ENCODE results near the gene SOCS1.

SOCS1 gene

DNA sequence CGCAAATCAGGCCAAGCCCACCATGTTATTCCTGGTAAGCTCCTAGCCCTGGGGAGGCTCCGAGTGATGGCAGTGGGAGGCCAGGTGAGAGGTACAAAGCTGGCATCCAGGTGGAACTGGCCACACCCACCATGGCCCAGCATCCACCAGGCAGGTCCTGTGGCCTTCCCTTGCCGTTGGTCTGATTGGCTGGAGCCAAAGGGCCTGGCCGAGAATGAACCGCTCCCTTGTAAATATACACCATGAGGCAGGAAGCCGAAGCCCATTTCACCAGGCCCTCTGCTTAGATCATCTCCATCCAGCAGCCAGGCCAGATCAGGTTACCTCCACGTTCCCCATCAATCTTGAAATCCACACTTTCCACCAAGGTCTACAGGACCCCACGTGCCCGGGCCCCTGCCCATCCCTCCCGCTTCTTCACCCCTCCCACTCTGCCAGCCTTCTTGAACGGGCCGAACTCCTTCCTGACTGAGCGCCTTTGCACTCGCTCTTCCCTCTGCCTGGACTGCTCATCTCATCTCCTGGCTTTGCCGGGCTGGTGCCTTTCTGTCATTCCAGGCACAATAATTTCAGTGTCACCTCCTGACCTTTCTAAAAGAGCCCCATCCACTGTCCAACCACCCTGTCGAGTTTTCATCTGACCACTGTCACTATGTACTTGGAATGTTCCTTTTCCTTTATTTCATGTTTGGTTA is 5.8 kb downstream of the SOCS1 start:
- Histone ChIP-seq H3K79me2 (ENCODE audit: control insufficient read depth, insufficient read depth, low read length, poor library complexity) (peaks cover 8% of the 10 kb centered on the region), H4K12ac (ENCODE audit: low read depth, low read length) (no peak overlapping the region), H3K4me3 (ENCODE audit: low read depth, low read length) (no peak overlapping the region), H2BK12ac (ENCODE audit: low read length) (no peak overlapping the region), H3K4me1 (ENCODE audit: control insufficient read depth in 1 of 2, insufficient read depth in 2 of 2, low read length in 2 of 2) (peaks cover 7 to 12% of the 10 kb centered on the region in 2 experiments), H2BK5ac (ENCODE audit: low read depth, low read length, poor library complexity) (no peak overlapping the region), H4K8ac (ENCODE audit: low read depth, low read length) (no peak overlapping the region), H3K23ac (ENCODE audit: low read length) (no peak overlapping the region), H3K4me2 (ENCODE audit: low read length) (no peak overlapping the region), H3K18ac (ENCODE audit: low read length) (no peak overlapping the region), H3K27me3 (ENCODE audit: insufficient read depth, low read length) (no peaks in the 10 kb centered on the region), H2AFZ (ENCODE audit: insufficient read depth, low read length, poor library complexity) (no peak overlapping the region), H2BK120ac (ENCODE audit: insufficient read depth, low read length, poor library complexity) (no peak overlapping the region), H3K79me1 (ENCODE audit: low read length) (peaks cover 5% of the 10 kb centered on the region), H3K14ac (ENCODE audit: low read length) (no peak overlapping the region), H3K9me3 (ENCODE audit: insufficient read depth, low read depth, low read length) (no peaks in the 10 kb centered on the region), H3K36me3 (ENCODE audit: control insufficient read depth in 1 of 2, insufficient read depth in 2 of 2, low read length in 2 of 2) (peaks cover 7 to 8% of the 10 kb centered on the region in 2 experiments), H4K91ac (ENCODE audit: low read depth, low read length) (no peak overlapping the region), H3K9ac (ENCODE audit: low read length) (no peak overlapping the region), H3K27ac (ENCODE audit: low read depth, low read length) (no peak overlapping the region), H3K4ac (ENCODE audit: low read depth, low read length) (no peak overlapping the region), H2AK5ac (ENCODE audit: low read length) (no peak overlapping the region)
- DNase-seq = peak in 1 of 2 donors; percentile 18
- WGBS (ENCODE audit: extremely low coverage, insufficient coverage, insufficient read length) = no CpG with 5 or more reads among the region's 16 CpGs

DNA sequence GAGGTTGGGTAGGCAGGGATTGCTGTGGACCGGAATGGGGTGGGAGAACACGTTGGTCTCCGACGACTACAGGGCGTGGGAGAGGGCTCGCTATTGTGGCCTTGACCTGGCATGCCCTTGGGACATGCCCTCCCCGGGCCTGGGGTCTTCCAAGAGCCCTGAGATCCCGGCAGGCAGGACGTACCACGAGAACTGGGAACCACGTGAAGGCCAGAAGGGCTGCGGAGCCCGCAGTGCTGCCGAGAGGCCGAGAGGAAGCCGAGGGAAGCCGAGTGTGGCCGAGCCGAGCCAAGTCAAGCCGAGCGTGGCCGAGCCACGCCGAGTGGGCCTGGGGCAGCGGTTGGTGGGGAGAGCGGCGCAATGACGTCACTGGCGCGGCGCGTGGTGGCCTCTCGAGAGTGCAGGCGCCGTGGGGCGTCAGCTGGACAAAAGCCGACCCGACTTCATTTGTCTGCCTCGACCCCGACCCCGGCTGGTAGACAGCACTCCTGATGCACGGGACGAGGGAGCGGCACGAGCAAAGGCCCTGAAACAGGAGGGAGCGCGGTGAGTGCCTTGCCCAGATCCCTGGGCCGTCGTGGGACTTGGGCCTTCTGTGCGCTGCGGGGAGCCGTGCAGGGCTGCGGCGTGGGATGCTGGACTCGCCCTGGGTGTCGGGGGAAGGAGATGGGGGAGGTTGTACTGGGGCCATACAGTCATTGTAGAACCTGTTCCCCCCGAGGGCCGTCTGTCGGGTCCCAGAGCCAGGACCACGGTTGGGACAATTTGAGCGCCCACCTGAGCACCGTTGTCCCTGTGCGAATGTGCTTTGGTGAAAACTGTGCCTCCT is 6.6 kb downstream of the SOCS1 start:
- H3K27ac ChIP-seq (ENCODE audit: low read depth, low read length) = no peak overlapping the region
- H4K8ac ChIP-seq (ENCODE audit: low read depth, low read length) = peak overlapping the region; percentile 13
- peaks cover 7 to 9% of the 10 kb centered on the region in 2 experiments for H3K4me1 ChIP-seq (ENCODE audit: control insufficient read depth in 1 of 2, insufficient read depth in 2 of 2, low read length in 2 of 2)
- peak overlapping the region; percentile 35 for H2AK5ac ChIP-seq (ENCODE audit: low read length)
- WGBS (ENCODE audit: extremely low coverage, insufficient coverage, insufficient read length) = no CpG with 5 or more reads among the region's 63 CpGs
- no peak overlapping the region for H4K12ac ChIP-seq (ENCODE audit: low read depth, low read length)
- no peak overlapping the region for H2BK120ac ChIP-seq (ENCODE audit: insufficient read depth, low read length, poor library complexity)
- no peaks in the 10 kb centered on the region for H3K79me1 ChIP-seq (ENCODE audit: low read length)
- no peak for DNase-seq
- no peak overlapping the region for H2BK5ac ChIP-seq (ENCODE audit: low read depth, low read length, poor library complexity)
- peaks cover under 1% of the 10 kb centered on the region for H3K79me2 ChIP-seq (ENCODE audit: control insufficient read depth, insufficient read depth, low read length, poor library complexity)
- no peak overlapping the region for H4K91ac ChIP-seq (ENCODE audit: low read depth, low read length)
- H3K4ac ChIP-seq (ENCODE audit: low read depth, low read length) = no peak overlapping the region
- H3K18ac ChIP-seq (ENCODE audit: low read length) = no peak overlapping the region
- no peak overlapping the region for H3K14ac ChIP-seq (ENCODE audit: low read length)
- no peaks in the 10 kb centered on the region for H3K9me3 ChIP-seq (ENCODE audit: insufficient read depth, low read depth, low read length)
- H3K36me3 ChIP-seq (ENCODE audit: control insufficient read depth in 1 of 2, insufficient read depth in 2 of 2, low read length in 2 of 2) = peaks cover 7 to 8% of the 10 kb centered on the region in 2 experiments
- H2AFZ ChIP-seq (ENCODE audit: insufficient read depth, low read length, poor library complexity) = no peak overlapping the region
- no peaks in the 10 kb centered on the region for H3K27me3 ChIP-seq (ENCODE audit: insufficient read depth, low read length)
- no peak overlapping the region for H3K4me3 ChIP-seq (ENCODE audit: low read depth, low read length)
- H3K9ac ChIP-seq (ENCODE audit: low read length) = no peak overlapping the region
- H3K23ac ChIP-seq (ENCODE audit: low read length) = no peak overlapping the region
- H2BK12ac ChIP-seq (ENCODE audit: low read length) = no peak overlapping the region
- no peak overlapping the region for H3K4me2 ChIP-seq (ENCODE audit: low read length)

DNA sequence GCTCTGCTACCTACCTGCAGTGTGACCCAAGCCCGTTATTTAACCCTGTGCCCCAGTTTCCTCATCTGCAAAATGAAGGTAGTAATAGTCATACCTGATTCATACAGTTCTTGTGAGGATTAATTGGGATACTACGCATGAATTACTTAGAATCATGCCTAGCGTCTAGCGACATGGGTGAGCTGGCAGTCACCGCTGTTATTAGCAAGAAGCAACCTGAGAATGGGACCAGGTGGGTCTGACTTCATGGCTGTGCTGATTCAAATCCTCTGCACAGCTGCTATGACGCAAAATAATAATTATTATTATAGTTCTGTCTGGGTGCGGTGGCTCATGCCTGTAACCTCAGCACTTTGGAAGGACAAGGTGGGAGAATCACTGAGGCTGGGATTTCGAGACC is 7.9 kb downstream of the SOCS1 start:
- Histone ChIP-seq H2BK120ac (ENCODE audit: insufficient read depth, low read length, poor library complexity) (no peak overlapping the region), H3K4me3 (ENCODE audit: low read depth, low read length) (no peak overlapping the region), H2AK5ac (ENCODE audit: low read length) (no peak overlapping the region), H3K79me2 (ENCODE audit: control insufficient read depth, insufficient read depth, low read length, poor library complexity) (no peaks in the 10 kb centered on the region), H3K36me3 (ENCODE audit: control insufficient read depth in 1 of 2, insufficient read depth in 2 of 2, low read length in 2 of 2) (peaks cover 0 to 3% of the 10 kb centered on the region in 2 experiments), H3K18ac (ENCODE audit: low read length) (no peak overlapping the region), H3K27me3 (ENCODE audit: insufficient read depth, low read length) (no peaks in the 10 kb centered on the region), H4K8ac (ENCODE audit: low read depth, low read length) (no peak overlapping the region), H4K91ac (ENCODE audit: low read depth, low read length) (no peak overlapping the region), H3K23ac (ENCODE audit: low read length) (no peak overlapping the region), H3K4me2 (ENCODE audit: low read length) (no peak overlapping the region), H3K79me1 (ENCODE audit: low read length) (no peaks in the 10 kb centered on the region), H3K4ac (ENCODE audit: low read depth, low read length) (no peak overlapping the region), H3K27ac (ENCODE audit: low read depth, low read length) (no peak overlapping the region), H2BK12ac (ENCODE audit: low read length) (no peak overlapping the region), H2BK5ac (ENCODE audit: low read depth, low read length, poor library complexity) (no peak overlapping the region), H3K14ac (ENCODE audit: low read length) (no peak overlapping the region), H3K9me3 (ENCODE audit: insufficient read depth, low read depth, low read length) (no peaks in the 10 kb centered on the region), H2AFZ (ENCODE audit: insufficient read depth, low read length, poor library complexity) (no peak overlapping the region), H3K4me1 (ENCODE audit: control insufficient read depth in 1 of 2, insufficient read depth in 2 of 2, low read length in 2 of 2) (no peaks in the 10 kb centered on the region), H3K9ac (ENCODE audit: low read length) (no peak overlapping the region), H4K12ac (ENCODE audit: low read depth, low read length) (no peak overlapping the region)
- no CpG with 5 or more reads among the region's 8 CpGs for WGBS (ENCODE audit: extremely low coverage, insufficient coverage, insufficient read length)
- no peak for DNase-seq

DNA sequence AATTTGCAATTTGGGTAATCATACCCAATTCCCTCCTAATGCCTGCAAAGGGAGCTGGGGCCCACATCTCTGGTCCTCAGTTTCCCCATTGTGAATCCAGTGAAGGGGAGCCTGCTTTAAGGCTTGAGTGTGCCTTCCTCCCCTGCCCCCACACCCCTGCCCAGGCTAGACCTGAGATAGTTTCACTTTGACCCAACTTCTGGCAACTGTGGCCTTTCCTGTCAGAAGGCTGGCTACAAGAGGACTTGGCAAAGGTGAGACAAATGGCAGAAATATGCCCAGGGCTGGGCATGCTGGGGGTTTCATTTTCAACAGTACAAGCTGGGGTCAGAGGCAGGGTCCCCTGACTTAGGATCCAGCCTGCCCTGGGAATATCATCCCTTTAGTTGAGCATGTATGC is 10.0 kb downstream of the SOCS1 start:
- no peaks in the 10 kb centered on the region for H3K27me3 ChIP-seq (ENCODE audit: insufficient read depth, low read length)
- no peak overlapping the region for H3K18ac ChIP-seq (ENCODE audit: low read length)

More for the DNA sequence above, 10.0 kb downstream of the SOCS1 start:
- Histone ChIP-seq H2BK12ac (ENCODE audit: low read length) (no peak overlapping the region), H3K9me3 (ENCODE audit: insufficient read depth, low read depth, low read length) (no peaks in the 10 kb centered on the region), H3K79me1 (ENCODE audit: low read length) (no peaks in the 10 kb centered on the region), H3K4me3 (ENCODE audit: low read depth, low read length) (no peak overlapping the region), H3K27ac (ENCODE audit: low read depth, low read length) (no peak overlapping the region), H3K4ac (ENCODE audit: low read depth, low read length) (no peak overlapping the region), H2AFZ (ENCODE audit: insufficient read depth, low read length, poor library complexity) (no peak overlapping the region), H3K36me3 (ENCODE audit: control insufficient read depth in 1 of 2, insufficient read depth in 2 of 2, low read length in 2 of 2) (peaks cover 0 to 3% of the 10 kb centered on the region in 2 experiments), H2BK5ac (ENCODE audit: low read depth, low read length, poor library complexity) (no peak overlapping the region), H3K14ac (ENCODE audit: low read length) (no peak overlapping the region), H2AK5ac (ENCODE audit: low read length) (no peak overlapping the region), H3K4me1 (ENCODE audit: control insufficient read depth in 1 of 2, insufficient read depth in 2 of 2, low read length in 2 of 2) (no peaks in the 10 kb centered on the region), H3K9ac (ENCODE audit: low read length) (no peak overlapping the region), H3K4me2 (ENCODE audit: low read length) (no peak overlapping the region), H2BK120ac (ENCODE audit: insufficient read depth, low read length, poor library complexity) (no peak overlapping the region), H3K23ac (ENCODE audit: low read length) (no peak overlapping the region), H3K79me2 (ENCODE audit: control insufficient read depth, insufficient read depth, low read length, poor library complexity) (no peaks in the 10 kb centered on the region), H4K8ac (ENCODE audit: low read depth, low read length) (no peak overlapping the region), H4K12ac (ENCODE audit: low read depth, low read length) (no peak overlapping the region), H4K91ac (ENCODE audit: low read depth, low read length) (no peak overlapping the region)
- DNase-seq = no peak
